Pulmonary artery endothelial cell (primary cell): ENCODE results near the gene IGFBP5. TPM values are rescaled to one million over a fixed set of nuclear protein-coding genes. Genes with fewer than 3 reads are reported as not detected.

Experiments used
- DNase-seq: peaks from one replicate; pipeline ENCODE4 v3.0.0-alpha.2; 2011; ENCODE audit warnings: low read depth, low spot score
- total RNA-seq: library from RNA; depleted of rRNA; stranded (reverse); fragments of >200 nt; gene quantifications from 2 replicates; pipeline ENCODE4 v1.2.3, GENCODE V29; 2014

The IGFBP5 gene
- total RNA-seq, 1 donor from 2014 or later = 0.20 TPM

GRCh38 chr2:216644842-216645635, 50.3 kb downstream of the IGFBP5 start:
- no peak for DNase-seq

- DNase-seq = no peak
Measured at GRCh38 chr2:216643986-216644659, 51.2 kb downstream of the IGFBP5 start.

- DNase-seq = no peak
Measured at GRCh38 chr2:216637472-216637871, 57.9 kb downstream of the IGFBP5 start.

GRCh38 chr2:216636551-216637450, 58.5 kb downstream of the IGFBP5 start:
- no peak for DNase-seq

GRCh38 chr2:216635701-216636550, 59.4 kb downstream of the IGFBP5 start:
- no peak for DNase-seq

- DNase-seq = no peak
Measured at GRCh38 chr2:216635171-216635570, 60.2 kb downstream of the IGFBP5 start.

GRCh38 chr2:216634370-216635148, 60.8 kb downstream of the IGFBP5 start:
- DNase-seq = no peak

- no peak for DNase-seq
Measured at GRCh38 chr2:216633616-216634369, 61.6 kb downstream of the IGFBP5 start.

GRCh38 chr2:216632952-216633615, 62.3 kb downstream of the IGFBP5 start, which contains the start of gene IGFBP2:
Gene IGFBP2 (plus strand): TSS chr2:216633420. CDS start chr2:216633524, 104 bp downstream.
- DNase-seq = no peak

- no peak for DNase-seq
Measured at GRCh38 chr2:216632346-216632951, 62.9 kb downstream of the IGFBP5 start.

- no peak for DNase-seq
Measured at GRCh38 chr2:216629784-216630183, 65.6 kb downstream of the IGFBP5 start.

GRCh38 chr2:216626875-216627245, 68.5 kb downstream of the IGFBP5 start:
- no peak for DNase-seq

- DNase-seq = no peak
Measured at GRCh38 chr2:216626168-216626874, 69.0 kb downstream of the IGFBP5 start.

- DNase-seq = no peak
Measured at GRCh38 chr2:216624251-216624650, 71.1 kb downstream of the IGFBP5 start.

GRCh38 chr2:216622526-216622925, 72.8 kb downstream of the IGFBP5 start:
- no peak for DNase-seq
